Measurements from ENCODE around the gene NR6A1.

Gene NR6A1

DNA sequence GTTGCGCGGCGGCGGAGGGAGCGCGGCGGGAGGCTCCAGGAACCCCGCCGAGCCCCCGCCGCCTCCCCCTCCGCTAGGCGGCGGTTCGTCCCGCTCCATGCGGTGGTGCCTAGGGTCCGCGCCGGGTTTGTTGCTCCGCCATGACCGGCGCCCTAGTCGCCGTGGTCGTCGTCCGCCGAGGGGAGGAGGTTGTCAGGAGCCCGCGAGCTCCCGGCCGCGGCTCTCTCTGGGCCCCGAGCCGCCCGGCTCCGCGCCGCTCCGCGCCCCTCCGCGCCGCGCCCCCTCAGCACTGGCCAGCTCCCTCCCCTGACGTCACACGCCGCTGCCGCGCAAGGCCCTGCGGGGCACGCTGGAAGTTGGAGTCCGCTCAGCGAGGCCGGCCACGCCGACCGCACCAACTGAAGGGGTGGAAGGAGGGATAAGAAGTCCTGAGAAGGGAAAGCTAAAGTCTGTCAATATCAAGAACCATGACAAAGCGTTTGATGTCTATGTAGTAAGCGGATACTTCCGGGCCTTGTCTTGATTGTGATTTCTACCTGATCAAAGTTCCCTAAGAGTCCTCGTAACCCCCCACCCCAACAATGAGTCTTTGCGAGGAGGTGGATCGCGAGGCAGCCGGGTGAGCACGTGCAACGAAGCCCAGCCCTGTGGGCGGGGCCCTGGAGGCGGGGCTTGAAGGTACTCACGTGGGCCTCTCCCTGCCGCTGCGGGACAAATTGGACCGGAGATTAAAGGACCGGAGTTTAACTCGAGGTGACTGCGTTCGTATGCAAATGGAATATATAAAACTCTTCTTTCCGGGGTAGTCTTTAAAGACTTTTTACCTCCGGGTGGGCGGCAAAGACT is at the start of gene NR6A1:
TSS of gene NR6A1 (minus strand) at position 291 of the 846 bp plus-strand sequence.
- peak; percentile 99 for DNase-seq

DNA sequence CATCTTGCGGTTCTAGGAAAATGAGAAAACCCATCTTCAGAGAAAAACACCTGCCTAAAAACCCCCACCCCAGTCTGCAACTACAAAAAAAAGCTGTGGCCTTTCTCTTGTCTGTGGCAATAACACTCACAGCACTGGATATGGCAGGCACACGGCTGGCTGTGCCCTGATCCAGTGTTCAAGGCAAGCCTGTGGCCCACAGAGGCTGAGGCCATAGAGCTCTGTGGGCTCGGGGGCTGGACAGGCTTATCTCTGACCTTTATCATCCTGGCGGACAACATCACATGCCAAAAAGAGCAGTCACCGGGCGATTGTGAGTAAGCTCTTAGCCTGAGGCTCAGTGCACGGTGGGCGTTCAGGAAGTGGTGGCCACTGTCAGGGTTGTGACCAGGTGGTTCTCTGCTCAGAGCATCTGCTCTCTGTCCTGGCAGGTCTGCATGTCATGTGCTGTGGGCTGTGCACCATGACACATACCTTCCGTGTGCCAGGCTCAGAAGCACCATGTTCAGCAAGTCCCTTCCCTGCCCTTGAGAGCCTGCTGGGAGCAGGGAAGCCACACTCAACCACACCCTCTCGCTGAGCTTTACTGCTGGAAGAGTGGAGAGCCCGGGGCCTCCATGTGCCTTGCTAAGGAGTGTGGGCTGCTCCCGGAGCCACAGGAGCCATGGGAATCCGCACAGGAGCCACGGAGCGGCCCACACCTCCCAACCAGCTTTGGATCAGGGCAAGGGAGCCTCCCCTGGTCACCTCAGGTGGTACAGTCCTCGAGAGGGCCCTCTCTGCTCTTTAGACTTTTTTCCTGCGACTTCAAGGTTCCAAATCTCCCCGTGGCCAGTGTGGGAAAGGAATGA is 47.5 kb upstream of the NR6A1 start:
- DNase-seq, result peak; percentile 43

DNA sequence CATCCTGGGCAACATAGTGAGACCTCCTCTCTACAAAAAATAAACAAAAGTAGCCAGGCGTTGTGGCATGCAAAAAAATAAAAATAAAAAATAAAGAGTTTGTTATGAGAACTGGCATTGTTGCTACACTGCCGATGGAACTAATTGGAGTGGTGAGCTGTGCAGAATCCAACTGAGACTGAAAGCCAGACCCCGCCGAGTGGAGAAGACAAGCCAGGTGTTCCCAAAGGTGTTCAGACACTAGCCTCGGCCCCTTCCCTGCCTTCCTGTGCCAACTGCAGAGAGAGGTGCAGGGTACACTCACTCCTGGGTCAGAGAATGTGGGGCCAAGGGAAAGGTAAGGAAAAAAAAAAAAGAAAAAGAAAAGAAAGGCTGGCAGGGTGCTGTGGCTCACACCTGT is 44.5 kb upstream of the NR6A1 start:
- DNase-seq, result no peak

DNA sequence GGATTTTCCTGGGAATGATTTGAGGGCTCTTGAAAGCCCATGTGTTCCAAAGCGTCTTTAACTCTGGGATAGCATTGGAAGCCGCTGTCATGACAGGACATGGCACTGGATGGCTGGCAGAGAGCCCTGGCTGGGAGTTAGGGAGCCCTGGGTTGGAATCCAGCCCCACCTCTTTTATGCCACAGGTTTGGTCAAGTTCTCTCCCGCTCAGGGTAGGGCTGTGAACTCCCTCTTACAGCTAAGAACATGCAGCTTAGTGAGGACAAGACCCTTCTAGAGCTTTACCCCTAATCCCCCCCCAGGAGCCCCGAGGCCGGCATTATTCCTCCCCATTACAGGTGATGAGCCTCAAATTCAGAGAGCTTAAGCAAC is 43.0 kb upstream of the NR6A1 start:
- DNase-seq, result no peak

DNA sequence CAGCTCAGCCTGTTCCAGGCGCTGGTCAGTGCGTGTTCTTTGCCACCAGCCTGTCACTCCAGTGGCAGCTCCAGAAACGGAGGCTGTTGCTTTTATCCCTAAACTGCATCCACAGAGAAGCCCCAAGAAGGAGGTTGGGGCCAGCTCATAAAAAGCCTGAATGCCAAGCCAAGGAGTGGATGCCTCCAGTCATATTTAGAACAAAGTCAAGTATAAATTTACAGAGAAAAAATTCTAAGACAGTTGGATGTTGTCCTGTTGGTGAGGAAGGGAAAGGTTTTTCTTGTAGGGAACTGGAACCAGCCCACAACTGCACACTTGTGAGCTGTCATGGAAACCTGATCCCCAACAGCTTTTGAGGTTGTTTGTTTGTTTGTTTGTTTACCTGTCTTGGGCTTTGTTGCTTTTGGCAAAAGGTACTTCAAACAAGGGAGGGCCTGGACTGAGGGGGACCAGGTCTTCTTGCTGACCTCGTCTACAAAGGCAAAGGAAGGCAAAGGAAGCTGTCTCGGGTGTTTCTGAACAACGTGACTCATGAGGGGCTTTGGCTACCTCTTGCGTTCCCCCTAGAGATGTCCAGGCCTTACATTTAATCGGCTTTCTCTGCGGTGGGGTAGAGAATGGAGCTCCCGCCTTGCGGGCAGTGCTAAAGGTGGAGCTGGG is 42.5 kb upstream of the NR6A1 start:
- no peak for DNase-seq

DNA sequence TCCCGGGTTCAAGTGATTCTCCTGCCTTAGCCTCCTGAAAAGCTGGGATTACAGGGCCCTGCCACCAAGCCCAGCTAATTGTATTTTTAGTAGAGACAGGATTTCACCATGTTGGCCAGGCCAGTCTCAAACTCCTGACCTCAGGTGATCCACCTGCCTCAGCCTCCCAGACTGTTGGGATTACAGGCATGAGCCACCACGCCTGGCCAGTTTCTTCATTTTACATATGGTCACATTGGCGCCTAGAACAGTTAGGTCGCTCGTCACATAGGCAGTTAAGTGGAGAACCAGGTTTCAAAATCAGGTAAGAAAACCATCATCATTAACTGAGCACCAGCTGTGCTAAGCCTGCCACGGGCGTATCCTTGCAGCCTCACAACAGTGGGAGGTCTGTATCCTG is 41.9 kb upstream of the NR6A1 start:
- no peak for DNase-seq

DNA sequence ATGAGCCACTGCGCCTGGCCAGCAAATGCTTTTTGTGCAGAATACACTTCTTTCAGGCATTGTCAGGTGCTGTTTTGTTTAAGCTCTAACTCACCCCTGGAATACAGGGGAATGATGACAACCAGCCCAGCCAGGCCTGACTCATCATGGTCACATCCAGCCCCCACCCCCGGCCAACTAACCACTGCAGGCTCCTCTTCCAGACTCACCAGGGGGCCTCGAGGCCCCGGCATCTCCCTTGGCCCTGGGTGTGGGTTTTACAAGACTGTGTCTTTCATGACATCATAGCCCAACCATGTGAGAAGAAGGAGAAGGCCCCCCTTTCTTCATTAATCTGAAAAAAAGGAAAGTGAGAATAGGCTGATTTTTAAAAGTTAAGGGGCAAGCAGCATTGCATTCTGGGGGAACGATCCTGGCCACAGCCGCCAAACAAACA is 41.3 kb upstream of the NR6A1 start:
- no peak for DNase-seq

DNA sequence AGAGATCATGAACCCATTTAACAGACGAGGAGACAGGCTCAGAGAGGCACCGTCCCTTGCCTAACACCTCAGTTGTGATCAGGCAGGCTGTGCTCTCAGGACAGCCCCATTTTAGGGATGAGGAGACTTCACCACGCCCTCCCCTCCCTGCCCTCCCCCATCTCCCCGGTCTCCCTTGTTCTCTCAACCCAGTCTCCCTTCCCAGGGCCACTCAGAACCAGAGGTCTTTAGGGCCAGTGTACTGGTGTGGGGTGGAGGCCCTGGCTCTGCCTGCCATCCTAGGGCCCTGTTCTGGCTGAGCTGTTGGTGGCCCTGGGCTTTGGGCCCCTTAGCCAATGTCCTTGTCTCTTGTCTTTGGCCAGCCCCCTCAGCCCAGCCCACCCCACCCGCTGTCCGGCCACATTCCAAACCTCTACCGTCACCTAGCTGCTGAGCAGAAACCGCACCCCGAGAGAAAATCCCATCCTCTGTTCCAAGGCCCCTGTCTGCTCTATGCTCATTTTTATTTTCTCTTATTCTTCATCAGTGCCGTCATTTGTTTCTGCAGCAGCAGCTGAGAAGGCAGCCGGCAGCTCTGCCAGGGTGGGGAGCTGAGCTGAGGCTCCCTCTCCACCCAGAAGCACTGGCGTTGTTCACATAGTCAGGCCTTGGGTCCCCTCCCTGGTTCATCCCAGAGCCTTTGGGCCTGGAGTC is 39.7 kb upstream of the NR6A1 start:
- no peak for DNase-seq

DNA sequence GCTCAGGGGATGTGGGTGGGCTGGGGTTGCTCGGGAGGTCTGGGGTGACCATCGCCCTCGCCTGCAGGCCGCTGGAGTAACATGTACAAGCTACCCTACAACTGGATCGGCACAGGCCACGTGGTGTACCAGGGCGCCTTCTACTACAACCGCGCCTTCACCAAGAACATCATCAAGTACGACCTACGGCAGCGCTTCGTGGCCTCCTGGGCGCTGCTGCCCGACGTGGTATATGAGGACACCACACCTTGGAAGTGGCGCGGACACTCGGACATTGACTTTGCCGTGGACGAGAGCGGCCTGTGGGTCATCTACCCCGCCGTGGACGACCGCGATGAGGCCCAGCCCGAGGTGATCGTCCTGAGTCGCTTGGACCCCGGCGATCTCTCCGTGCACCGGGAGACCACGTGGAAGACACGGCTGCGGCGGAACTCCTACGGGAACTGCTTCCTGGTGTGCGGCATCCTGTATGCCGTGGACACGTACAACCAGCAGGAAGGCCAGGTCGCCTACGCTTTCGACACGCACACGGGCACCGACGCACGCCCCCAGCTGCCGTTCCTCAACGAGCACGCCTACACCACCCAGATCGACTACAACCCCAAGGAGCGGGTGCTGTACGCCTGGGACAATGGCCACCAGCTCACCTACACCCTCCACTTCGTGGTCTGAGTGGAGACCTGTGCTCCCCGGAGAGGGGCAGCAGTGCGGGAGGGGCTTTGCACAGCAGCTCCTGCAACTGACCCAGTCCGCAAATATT is 38.8 kb upstream of the NR6A1 start:
- DNase-seq, result no peak

DNA sequence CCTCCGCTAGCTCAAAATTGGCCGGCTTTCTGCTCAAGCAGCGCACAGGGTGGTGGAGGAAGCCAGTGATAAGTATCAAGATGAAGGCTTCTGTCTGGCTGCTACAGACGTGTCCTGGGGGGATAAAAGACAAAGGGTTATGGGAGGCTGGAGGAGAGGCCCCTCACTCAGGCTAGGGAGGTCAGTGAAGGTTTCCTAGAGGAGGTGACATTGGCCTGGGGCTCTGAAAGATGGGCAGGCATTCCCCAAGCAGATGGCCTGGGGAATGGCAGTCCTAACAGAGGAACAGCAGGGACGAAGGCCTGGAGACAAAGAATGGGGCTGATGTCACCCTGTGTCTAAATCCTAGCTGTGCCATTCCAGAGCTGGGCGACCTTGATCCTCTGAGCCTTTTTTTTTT is 38.1 kb upstream of the NR6A1 start:
- no peak for DNase-seq

DNA sequence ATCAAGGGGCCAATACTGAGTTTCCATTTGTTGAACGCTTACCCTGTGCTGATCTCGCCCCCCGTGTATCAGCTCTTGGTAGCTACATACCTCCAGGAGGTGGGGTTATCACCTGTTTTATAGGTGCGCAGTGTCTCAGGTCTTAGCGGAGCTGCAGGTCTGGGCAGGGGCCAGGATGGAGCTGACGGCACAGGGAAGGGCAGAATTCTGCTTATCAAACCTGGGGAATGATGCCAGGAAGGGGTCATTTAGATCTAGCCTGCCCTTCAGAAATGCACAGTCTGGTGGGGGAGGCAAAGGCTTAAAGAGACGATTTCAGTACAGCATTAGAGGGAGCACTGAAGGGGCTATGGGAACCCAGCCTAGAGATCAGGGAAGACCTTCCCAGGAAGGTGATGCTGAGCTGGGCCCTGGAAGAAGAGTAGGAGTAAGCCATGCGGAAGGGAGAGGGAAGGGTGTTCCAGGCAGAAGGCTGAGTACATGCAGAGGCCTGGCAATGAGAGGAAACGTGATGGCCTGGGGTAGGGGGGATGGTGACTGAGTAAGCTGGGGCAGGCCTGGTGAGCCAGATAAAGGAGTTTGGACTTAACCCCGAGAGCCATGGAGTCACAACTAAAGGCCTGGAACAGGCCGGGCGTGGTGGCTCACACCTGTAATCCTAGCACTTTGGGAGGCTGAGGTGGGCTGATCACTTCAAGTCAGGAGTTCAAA is 37.3 kb upstream of the NR6A1 start:
- no peak for DNase-seq

DNA sequence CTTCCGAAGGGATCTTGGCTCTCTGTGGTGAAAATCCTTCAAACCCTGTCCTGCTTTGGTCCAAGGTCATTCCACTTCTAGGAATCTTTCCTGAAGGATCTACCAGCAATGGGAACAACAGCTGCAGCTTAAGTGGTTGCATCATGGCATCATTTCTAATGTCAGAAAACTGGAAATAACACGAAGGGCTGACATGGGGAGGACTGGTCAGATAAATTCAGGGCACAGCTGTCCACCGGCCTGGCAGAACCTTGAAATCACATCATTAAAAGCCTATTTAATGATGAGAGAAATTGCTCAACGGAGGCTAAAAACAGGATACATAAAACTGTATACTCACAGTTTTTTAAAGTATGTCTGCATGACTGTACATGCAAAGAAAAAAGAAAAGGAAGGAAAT is 34.1 kb upstream of the NR6A1 start:
- no peak for DNase-seq

DNA sequence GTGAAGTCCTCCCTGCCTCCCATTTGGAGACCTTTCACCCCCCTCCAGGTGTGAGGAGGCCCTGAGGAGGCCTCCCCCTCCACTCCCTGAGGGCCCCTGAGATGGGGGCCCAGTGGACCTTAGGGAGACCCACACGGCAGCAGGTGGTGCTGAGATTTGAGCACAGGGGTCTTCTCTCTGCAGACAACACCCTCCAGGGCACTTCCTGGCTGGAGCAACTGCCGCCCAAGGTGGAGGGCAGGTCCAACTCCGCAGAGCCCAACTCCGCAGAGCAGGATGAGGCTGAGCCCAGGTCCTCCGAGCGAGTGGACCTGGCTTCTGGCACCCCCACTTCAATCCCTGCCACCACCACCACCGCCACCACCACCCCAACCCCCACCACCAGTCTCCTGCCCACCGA is 32.8 kb upstream of the NR6A1 start:
- no peak for DNase-seq

DNA sequence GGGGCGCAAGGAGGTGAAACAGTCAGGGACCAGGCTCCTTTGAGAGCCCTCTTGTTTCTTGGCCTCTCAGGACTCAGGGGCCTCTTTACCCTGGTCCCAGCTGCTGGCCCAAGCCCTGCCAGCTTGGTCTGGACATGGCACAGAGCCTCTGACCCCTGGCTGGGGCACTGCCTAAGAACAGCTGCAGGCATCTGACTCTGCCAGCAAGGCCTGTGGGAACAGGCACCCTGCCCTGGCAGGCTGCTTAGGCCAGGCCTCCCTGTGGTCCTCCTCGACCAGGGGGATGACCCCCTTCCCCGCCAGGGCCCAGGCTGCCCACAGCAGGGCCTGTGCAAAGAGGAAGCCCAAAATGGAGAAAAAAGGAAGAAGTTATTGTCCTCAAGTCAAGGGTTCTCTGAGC is 31.3 kb upstream of the NR6A1 start:
- no peak for DNase-seq

DNA sequence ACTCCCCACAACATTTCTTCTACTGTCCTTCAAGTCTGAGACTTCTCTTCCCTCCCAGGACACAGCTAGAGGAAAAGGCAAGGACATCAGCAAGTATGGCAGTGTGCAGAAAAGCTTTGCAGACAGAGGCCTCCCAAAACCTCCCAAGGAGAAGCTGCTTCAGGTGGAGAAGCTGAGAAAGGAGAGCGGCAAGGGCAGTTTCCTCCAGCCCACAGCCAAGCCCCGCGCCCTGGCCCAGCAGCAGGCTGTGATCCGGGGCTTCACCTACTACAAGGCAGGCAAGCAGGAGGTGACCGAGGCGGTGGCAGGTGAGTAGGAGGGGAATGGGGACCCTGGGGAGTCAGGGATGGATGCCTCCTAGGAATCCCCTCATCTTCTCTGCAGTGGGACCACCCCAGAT is 30.2 kb upstream of the NR6A1 start:
- DNase-seq, result no peak

DNA sequence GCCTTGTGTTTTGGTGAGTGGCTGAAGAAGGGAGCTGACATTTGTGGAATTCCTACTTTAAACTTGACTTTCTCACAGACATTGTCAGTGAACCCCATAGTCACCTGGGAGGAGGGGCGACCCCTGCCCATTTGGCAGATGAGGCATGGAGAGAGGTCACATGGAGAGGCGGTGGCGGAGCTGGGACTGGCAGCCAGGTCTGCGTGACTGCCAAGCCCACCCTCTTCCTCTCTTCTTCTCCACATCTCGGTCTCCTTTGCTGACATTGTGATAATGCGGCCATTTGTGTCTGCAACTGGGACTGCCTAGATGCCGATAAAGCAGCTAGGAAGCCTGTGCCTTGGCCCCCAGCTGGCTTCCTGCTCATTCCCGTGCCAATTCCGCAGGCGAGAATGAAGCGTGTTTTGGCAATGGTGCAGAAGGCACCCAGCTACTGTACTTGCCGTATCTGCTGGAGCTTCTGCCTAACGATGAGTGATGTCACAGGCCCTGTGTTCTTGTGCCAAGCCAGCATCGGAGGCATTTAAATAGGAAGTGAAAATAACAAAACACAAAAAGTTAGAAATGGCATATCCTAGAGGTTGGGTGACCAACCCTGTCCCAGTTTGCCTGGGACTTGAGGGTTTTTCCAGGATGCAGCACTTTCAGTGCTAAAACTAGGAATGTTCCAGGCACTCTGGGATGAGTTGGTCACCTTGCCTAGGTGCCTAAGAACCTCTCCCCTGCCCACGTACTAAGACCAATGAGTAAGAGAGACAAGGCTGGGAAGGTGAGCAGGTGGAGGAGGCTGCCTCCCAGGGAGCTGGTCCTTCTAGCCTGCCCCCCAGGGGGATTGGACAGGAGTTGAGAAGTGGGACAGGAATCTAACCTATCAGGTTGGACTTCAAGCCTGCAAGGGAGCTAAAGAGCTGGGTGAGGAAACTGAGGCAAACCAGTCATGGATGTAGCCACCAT is 29.5 kb upstream of the NR6A1 start:
- DNase-seq, result no peak

DNA sequence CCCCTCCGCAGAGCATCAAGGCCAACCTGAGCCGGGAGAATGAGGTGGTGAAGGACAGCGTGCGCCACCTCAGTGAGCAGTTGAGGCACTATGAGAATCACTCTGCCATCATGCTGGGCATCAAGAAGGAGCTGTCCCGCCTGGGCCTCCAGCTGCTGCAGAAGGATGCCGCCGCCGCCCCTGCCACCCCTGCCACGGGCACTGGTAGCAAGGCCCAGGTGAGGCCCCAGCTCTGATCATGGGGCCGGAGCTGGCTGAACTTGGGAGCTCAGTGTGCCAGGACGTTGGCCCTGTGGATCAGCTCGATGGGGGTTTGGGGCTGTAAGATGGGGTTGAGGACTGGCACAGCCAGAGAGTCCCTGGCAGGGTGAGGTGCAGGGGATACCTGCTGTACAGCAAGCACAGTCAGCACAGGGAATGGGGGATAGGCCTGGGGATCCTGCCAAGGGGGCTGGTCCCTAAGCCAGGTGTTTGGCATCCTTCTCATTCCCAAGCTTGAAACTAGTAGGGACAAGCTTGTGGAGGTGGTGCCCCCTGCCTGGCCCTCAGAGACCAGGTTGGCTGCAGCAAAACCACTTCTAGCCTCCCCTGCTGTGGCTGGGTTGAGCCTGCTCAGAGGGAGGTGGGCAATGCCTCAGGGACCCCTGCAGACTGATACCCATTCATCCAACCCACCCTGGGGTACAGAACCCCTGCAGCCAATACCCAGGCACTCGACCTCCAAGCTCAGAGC is 28.3 kb upstream of the NR6A1 start:
- no peak for DNase-seq

DNA sequence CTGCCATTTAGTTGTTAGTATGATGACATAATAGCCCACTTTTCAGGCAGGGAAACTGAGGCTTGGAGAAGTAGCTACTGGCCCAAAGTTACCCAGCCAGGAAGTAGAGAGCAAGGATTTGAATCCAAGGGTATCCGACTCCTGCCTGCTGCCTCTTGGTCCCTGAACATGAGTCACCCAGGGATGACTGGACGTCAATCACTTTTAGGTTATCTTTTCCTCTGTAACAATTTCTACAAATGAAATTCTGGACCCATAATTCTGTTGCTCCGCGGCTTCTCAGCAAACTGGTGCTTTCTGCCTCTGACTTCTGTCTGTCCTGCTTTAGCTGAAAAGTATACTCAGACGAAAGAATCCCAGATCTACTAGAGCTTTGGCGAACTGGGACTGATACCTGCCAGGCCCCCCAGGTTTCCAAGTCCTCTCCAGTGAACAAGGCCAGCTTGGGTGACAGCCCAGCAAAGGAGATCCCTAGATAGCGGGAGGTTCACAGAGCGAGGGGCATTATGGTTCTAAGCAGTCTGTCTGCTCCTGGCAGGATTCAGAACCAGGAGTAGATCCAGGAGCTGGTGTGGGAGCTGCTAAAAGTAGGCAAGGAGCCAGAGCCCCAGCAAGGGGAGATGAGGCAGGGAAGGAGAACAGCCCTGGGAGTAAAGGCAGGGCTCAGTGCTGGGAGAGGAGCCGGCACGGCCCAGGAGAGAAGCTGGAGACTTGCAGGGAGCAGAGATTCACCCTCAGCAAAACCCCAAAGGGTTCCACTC is 26.4 kb upstream of the NR6A1 start:
- DNase-seq, result no peak

DNA sequence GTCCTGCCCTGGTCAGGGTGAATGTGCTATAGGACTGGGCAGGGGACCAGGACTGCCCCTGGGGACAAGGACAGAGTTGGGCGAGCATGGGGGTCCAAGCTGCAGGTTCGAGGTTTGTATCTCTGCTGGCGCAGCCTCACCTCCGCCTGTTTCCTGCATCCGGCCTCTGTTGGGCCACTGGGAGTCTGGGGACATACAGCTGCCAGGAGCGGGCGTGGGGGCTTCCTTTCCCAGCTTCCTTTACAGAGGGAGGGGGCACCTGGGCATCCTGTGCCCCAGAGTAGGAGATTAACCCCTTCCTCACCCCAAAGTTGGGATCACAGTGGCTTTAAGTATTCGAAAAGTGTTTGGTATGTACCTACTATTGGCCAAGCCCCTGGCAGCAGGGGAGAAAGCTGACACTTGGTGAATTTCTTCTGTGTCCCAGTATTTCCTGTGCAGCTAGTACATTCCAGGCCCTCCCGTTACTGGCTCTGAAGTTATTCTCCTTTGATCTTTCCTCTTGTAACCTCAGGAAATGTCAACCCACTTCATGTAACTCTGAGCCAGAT is 24.8 kb upstream of the NR6A1 start:
- no peak for DNase-seq

All from DMS53 (cell line).